DOHH2 (cell line): Measurements from ENCODE around the gene GPR55.

Source experiments
- H3F3A ChIP-seq: fragments of 200-600 bp; sonication (generic), shearing (Covaris generic); 2 replicates; pipeline ENCODE4 v1.6.0; 2016; ENCODE audit warnings: antibody characterized with exemption, mild to moderate bottlenecking; ENCODE audit not compliant: control insufficient read depth, insufficient read depth
- H3K27ac ChIP-seq: fragments of 200-600 bp; sonication (generic); 2 replicates; pipeline ENCODE4 v1.5.1; 2014; ENCODE audit warnings: low read depth, mild to moderate bottlenecking, low read length, moderate library complexity
- H3K27me3 ChIP-seq: fragments of 200-600 bp; sonication (generic); 2 replicates; pipeline ENCODE4 v1.6.1; 2014; ENCODE audit warnings: mild to moderate bottlenecking, low read length, mixed read lengths; ENCODE audit not compliant: control insufficient read depth
- H3K36me3 ChIP-seq: fragments of 200-600 bp; sonication (generic); 2 replicates; pipeline ENCODE4 v1.6.1; 2014; ENCODE audit warnings: mild to moderate bottlenecking, low read length, moderate library complexity, mixed read lengths; ENCODE audit not compliant: control insufficient read depth
- H3K4me1 ChIP-seq: fragments of 200-600 bp; sonication (generic); 2 replicates; pipeline ENCODE4 v1.6.1; 2014; ENCODE audit warnings: mild to moderate bottlenecking, low read length, mixed read lengths; ENCODE audit not compliant: control insufficient read depth
- H3K4me2 ChIP-seq: fragments of 200-600 bp; sonication (generic); 2 replicates; pipeline ENCODE4 v1.6.0; 2014; ENCODE audit warnings: mild to moderate bottlenecking, low read length, moderate library complexity
- H3K4me3 ChIP-seq: fragments of 200-600 bp; sonication (generic); 2 replicates; pipeline ENCODE4 v1.5.1; 2014; ENCODE audit warnings: mild to moderate bottlenecking, low read length, mixed read lengths
- H3K79me2 ChIP-seq: fragments of 200-600 bp; sonication (generic); 2 replicates; pipeline ENCODE4 v1.6.1; 2014; ENCODE audit warnings: mild to moderate bottlenecking, low read length, mixed read lengths; ENCODE audit not compliant: control insufficient read depth
- H3K9me2 ChIP-seq: fragments of 200-600 bp; sonication (generic); replicated peaks from 2 replicates; pipeline ENCODE4 v1.6.1; 2014; ENCODE audit warnings: mild to moderate bottlenecking, low read length, mixed read lengths; ENCODE audit not compliant: control insufficient read depth
- H3K9me3 ChIP-seq: fragments of 200-600 bp; sonication (generic); 2 replicates; pipeline ENCODE4 v1.6.1; 2014; ENCODE audit warnings: antibody characterized with exemption, low read length, mixed read lengths; ENCODE audit not compliant: control insufficient read depth, insufficient read depth
- H4K20me1 ChIP-seq: fragments of 200-600 bp; sonication (generic); 2 replicates; pipeline ENCODE4 v1.6.0; 2014; ENCODE audit warnings: low read depth, mild to moderate bottlenecking, antibody characterized with exemption, low read length, moderate library complexity; ENCODE audit not compliant: control insufficient read depth, insufficient read depth
- EZH2phosphoT487 ChIP-seq: fragments of 200-600 bp; sonication (generic); IDR thresholded peaks from 2 replicates; pipeline ENCODE4 v1.6.1; 2017; ENCODE audit warnings: borderline replicate concordance, mild to moderate bottlenecking, antibody characterized with exemption, low read length, moderate library complexity, mixed read lengths
- TF ChIP-seq, protein P1 (sequence below): fragments of 200-600 bp; sonication (generic); IDR thresholded peaks from one replicate; pipeline ENCODE4 v1.5.1; 2014; ENCODE audit warnings: antibody characterized with exemption, mild to moderate bottlenecking, low read depth, low read length; ENCODE audit not compliant: poor library complexity, severe bottlenecking

Gene GPR55

DNA sequence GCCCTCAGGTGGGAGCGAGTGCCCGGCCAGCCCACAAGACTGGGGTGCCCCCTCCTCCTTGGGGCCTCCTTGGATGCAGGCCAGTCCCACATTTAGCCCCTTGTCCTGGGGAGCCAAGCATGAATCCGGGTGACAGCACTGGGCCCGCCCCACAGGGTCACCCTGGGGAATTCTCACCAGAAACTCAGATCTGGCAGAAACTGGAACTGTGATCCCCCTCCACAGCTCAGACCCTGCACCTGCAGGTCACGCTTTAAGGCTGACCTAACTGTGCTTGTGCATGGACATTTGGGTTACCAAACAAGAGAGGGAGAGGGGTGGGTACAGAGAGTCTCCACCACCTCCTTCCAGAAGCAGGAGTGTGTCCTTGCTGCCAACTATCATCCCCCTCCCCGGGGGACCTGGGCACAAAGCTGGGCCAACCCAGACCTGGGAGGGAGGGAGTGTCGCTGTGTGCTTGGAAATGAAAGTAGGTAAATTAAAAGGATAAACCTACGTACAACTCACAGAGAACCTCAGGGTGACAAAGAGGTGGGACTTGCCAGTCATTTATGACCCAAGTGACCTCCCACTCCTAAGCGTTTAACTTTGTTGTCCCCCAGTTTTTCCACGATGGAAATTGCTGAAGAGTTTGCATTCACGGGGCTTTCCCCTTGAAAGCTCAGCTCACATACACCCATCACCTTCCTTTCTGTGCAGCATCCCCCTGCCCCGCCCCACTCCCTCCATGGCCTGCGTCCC is 51.2 kb downstream of the GPR55 start:
- Histone ChIP-seq H3K4me2 (peak overlapping the region; percentile 61), H3K4me1 (peaks cover 62% of the 10 kb centered on the region), H3K4me3 (peak overlapping the region; percentile 37), H4K20me1 (no peaks in the 10 kb centered on the region), H3K79me2 (no peaks in the 10 kb centered on the region), H3K27me3 (no peaks in the 10 kb centered on the region), H3F3A (no peaks in the 10 kb centered on the region), H3K9me2 (no peaks in the 10 kb centered on the region), H3K9me3 (no peaks in the 10 kb centered on the region), H3K27ac (peak overlapping the region; percentile 38; the same call in 1 of the 2 replicates), H3K36me3 (no peaks in the 10 kb centered on the region)
- no peak for TF ChIP-seq EZH2phosphoT487
- TF ChIP-seq, protein P1, sequence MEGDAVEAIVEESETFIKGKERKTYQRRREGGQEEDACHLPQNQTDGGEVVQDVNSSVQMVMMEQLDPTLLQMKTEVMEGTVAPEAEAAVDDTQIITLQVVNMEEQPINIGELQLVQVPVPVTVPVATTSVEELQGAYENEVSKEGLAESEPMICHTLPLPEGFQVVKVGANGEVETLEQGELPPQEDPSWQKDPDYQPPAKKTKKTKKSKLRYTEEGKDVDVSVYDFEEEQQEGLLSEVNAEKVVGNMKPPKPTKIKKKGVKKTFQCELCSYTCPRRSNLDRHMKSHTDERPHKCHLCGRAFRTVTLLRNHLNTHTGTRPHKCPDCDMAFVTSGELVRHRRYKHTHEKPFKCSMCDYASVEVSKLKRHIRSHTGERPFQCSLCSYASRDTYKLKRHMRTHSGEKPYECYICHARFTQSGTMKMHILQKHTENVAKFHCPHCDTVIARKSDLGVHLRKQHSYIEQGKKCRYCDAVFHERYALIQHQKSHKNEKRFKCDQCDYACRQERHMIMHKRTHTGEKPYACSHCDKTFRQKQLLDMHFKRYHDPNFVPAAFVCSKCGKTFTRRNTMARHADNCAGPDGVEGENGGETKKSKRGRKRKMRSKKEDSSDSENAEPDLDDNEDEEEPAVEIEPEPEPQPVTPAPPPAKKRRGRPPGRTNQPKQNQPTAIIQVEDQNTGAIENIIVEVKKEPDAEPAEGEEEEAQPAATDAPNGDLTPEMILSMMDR = no peak

- Histone ChIP-seq H3K4me3 (peak overlapping the region; percentile 37), H3K9me2 (no peaks in the 10 kb centered on the region), H3F3A (no peaks in the 10 kb centered on the region), H4K20me1 (no peaks in the 10 kb centered on the region), H3K27me3 (no peaks in the 10 kb centered on the region), H3K27ac (no peak overlapping the region; the same call in 1 of the 2 replicates), H3K36me3 (no peaks in the 10 kb centered on the region), H3K4me1 (peaks cover 60% of the 10 kb centered on the region), H3K79me2 (no peaks in the 10 kb centered on the region), H3K4me2 (peak overlapping the region; percentile 61), H3K9me3 (no peaks in the 10 kb centered on the region)
- TF ChIP-seq EZH2phosphoT487 = no peak
- TF ChIP-seq, protein P1 = no peak
These were observed 51.9 kb downstream of the GPR55 start for GRCh38 chr2:230872968-230873660.

- Histone ChIP-seq H3F3A (no peaks in the 10 kb centered on the region), H3K27ac (no peak overlapping the region), H3K27me3 (no peaks in the 10 kb centered on the region), H3K4me2 (peak overlapping the region; percentile 61), H3K9me3 (no peaks in the 10 kb centered on the region), H4K20me1 (no peaks in the 10 kb centered on the region), H3K4me1 (peaks cover 59% of the 10 kb centered on the region), H3K4me3 (no peak overlapping the region), H3K9me2 (no peaks in the 10 kb centered on the region), H3K79me2 (no peaks in the 10 kb centered on the region), H3K36me3 (no peaks in the 10 kb centered on the region)
- no peak for TF ChIP-seq EZH2phosphoT487
These were observed 52.7 kb downstream of the GPR55 start for GRCh38 chr2:230872151-230872967.
